ENCODE results near the gene ZSCAN22.
A peak's percentile ranks its signal among the peaks of the same experiment; 100 is the strongest.
"Not testable (repeated sequence)": the region's sequence is repeated elsewhere in the genome, so short reads cannot be mapped to it uniquely, and the experiment has no call there.

The ZSCAN22 gene

GRCh38 chr19:58345558-58345957 lies 18.8 kb downstream of the ZSCAN22 start:
- Histone ChIP-seq H3K36me3 (ENCODE audit: insufficient read depth, low read length) (peaks cover 6% of the 10 kb centered on the region; the same call in 1 of the 2 replicates), H3K4me3 (ENCODE audit: low read depth, low read length, poor library complexity, severe bottlenecking) (no peak overlapping the region), H3F3A (ENCODE audit: insufficient read depth, low read length) (no peaks in the 10 kb centered on the region), H3K9me3 (ENCODE audit: low read length) (no peaks in the 10 kb centered on the region), H3K27me3 (ENCODE audit: insufficient read depth, low read length) (no peaks in the 10 kb centered on the region), H3K27ac (ENCODE audit: low read depth, low read length, poor library complexity, severe bottlenecking) (peak overlapping the region; percentile 10), H3K9me2 (ENCODE audit: low read depth, low read length) (no peaks in the 10 kb centered on the region), H3K4me2 (ENCODE audit: low read length) (no peak overlapping the region), H3K79me2 (ENCODE audit: insufficient read depth, low read length) (peaks cover 9% of the 10 kb centered on the region), H4K20me1 (ENCODE audit: insufficient read depth, low read length) (no peaks in the 10 kb centered on the region), H2AFZ (ENCODE audit: low read length) (no peak overlapping the region), H3K9ac (ENCODE audit: low read length) (no peak overlapping the region), H3K4me1 (ENCODE audit: insufficient read depth, low read length, severe bottlenecking) (peaks cover 39% of the 10 kb centered on the region)
- TF ChIP-seq EZH2 (IDR thresholded peaks at IDR 0.05; ENCODE audit: borderline replicate concordance, low read length): no peak

GRCh38 chr19:58346961-58347929 lies 20.5 kb downstream of the ZSCAN22 start:
- Histone ChIP-seq H3F3A (ENCODE audit: insufficient read depth, low read length) (no peaks in the 10 kb centered on the region), H2AFZ (ENCODE audit: low read length) (no peak overlapping the region)

DNA sequence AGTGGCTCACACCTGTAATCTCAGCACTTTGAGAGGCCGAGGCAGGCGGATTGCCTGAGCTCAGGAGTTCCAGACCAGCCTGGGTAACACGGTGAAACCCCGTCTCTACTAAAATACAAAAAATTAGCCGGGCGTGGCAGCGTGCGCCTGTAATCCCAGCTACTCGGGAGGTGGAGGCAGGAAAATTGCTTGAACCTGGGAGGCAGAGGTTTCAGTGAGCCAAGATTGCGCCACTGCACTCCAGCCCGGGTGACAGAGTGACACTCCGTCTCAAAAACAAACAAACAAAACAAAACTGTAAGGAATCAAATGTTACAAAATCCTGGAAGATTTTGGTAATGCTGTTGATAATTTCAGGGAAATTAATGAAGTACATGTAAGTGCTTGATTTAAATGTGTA lies 21.3 kb downstream of the ZSCAN22 start:
- not testable (repeated sequence) for H4K20me1 ChIP-seq (ENCODE audit: insufficient read depth, low read length); H2AFZ ChIP-seq (ENCODE audit: low read length); H3K9me2 ChIP-seq (ENCODE audit: low read depth, low read length); H3K36me3 ChIP-seq (ENCODE audit: insufficient read depth, low read length); H3F3A ChIP-seq (ENCODE audit: insufficient read depth, low read length); H3K79me2 ChIP-seq (ENCODE audit: insufficient read depth, low read length); H3K27ac ChIP-seq (ENCODE audit: low read depth, low read length, poor library complexity, severe bottlenecking); H3K27me3 ChIP-seq (ENCODE audit: insufficient read depth, low read length); H3K9me3 ChIP-seq (ENCODE audit: low read length)
- H3K4me1 ChIP-seq (ENCODE audit: insufficient read depth, low read length, severe bottlenecking): peaks cover 39% of the 10 kb centered on the region
- H3K9ac ChIP-seq (ENCODE audit: low read length): peak overlapping the region; percentile 90
- peak overlapping the region; percentile 83 for H3K4me2 ChIP-seq (ENCODE audit: low read length)
- H3K4me3 ChIP-seq (ENCODE audit: low read depth, low read length, poor library complexity, severe bottlenecking): peak overlapping the region; percentile 95

More at GRCh38 chr19:58346961-58347929, 20.5 kb downstream of the ZSCAN22 start:
- no peak for TF ChIP-seq EZH2 (IDR thresholded peaks at IDR 0.05; ENCODE audit: borderline replicate concordance, low read length)
- TF ChIP-seq, protein P1, sequence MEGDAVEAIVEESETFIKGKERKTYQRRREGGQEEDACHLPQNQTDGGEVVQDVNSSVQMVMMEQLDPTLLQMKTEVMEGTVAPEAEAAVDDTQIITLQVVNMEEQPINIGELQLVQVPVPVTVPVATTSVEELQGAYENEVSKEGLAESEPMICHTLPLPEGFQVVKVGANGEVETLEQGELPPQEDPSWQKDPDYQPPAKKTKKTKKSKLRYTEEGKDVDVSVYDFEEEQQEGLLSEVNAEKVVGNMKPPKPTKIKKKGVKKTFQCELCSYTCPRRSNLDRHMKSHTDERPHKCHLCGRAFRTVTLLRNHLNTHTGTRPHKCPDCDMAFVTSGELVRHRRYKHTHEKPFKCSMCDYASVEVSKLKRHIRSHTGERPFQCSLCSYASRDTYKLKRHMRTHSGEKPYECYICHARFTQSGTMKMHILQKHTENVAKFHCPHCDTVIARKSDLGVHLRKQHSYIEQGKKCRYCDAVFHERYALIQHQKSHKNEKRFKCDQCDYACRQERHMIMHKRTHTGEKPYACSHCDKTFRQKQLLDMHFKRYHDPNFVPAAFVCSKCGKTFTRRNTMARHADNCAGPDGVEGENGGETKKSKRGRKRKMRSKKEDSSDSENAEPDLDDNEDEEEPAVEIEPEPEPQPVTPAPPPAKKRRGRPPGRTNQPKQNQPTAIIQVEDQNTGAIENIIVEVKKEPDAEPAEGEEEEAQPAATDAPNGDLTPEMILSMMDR (IDR thresholded peaks at IDR 0.05; ENCODE audit: low read length): no peak
- Histone ChIP-seq H3K36me3 (ENCODE audit: insufficient read depth, low read length) (no peaks in the 10 kb centered on the region), H3K9me3 (ENCODE audit: low read length) (no peaks in the 10 kb centered on the region), H3K4me2 (ENCODE audit: low read length) (peak overlapping the region; percentile 83), H3K4me3 (ENCODE audit: low read depth, low read length, poor library complexity, severe bottlenecking) (peak overlapping the region; percentile 95), H3K27me3 (ENCODE audit: insufficient read depth, low read length) (no peaks in the 10 kb centered on the region), H3K27ac (ENCODE audit: low read depth, low read length, poor library complexity, severe bottlenecking) (peak overlapping the region; percentile 16), H3K9ac (ENCODE audit: low read length) (peak overlapping the region; percentile 90), H3K79me2 (ENCODE audit: insufficient read depth, low read length) (peaks cover 9% of the 10 kb centered on the region), H3K4me1 (ENCODE audit: insufficient read depth, low read length, severe bottlenecking) (peaks cover 39% of the 10 kb centered on the region), H4K20me1 (ENCODE audit: insufficient read depth, low read length) (no peaks in the 10 kb centered on the region), H3K9me2 (ENCODE audit: low read depth, low read length) (no peaks in the 10 kb centered on the region)

GRCh38 chr19:58349590-58349989 lies 22.8 kb downstream of the ZSCAN22 start:
- Histone ChIP-seq H3K4me3 (ENCODE audit: low read depth, low read length, poor library complexity, severe bottlenecking) (no peak overlapping the region), H2AFZ (ENCODE audit: low read length) (no peak overlapping the region), H3K27ac (ENCODE audit: low read depth, low read length, poor library complexity, severe bottlenecking) (no peak overlapping the region), H3F3A (ENCODE audit: insufficient read depth, low read length) (no peaks in the 10 kb centered on the region), H3K9me2 (ENCODE audit: low read depth, low read length) (no peaks in the 10 kb centered on the region), H3K36me3 (ENCODE audit: insufficient read depth, low read length) (no peaks in the 10 kb centered on the region), H3K9ac (ENCODE audit: low read length) (no peak overlapping the region), H3K27me3 (ENCODE audit: insufficient read depth, low read length) (no peaks in the 10 kb centered on the region), H3K4me1 (ENCODE audit: insufficient read depth, low read length, severe bottlenecking) (peaks cover 39% of the 10 kb centered on the region), H4K20me1 (ENCODE audit: insufficient read depth, low read length) (no peaks in the 10 kb centered on the region), H3K9me3 (ENCODE audit: low read length) (no peaks in the 10 kb centered on the region), H3K4me2 (ENCODE audit: low read length) (no peak overlapping the region), H3K79me2 (ENCODE audit: insufficient read depth, low read length) (peaks cover 9% of the 10 kb centered on the region)
- TF ChIP-seq EZH2 (IDR thresholded peaks at IDR 0.05; ENCODE audit: borderline replicate concordance, low read length): no peak
- TF ChIP-seq, protein P1 (IDR thresholded peaks at IDR 0.05; ENCODE audit: low read length): no peak

Measured in OCI-LY1 (cell line).